Measurements from ENCODE around the gene CRTAC1. TPM values are rescaled to one million over a fixed set of nuclear protein-coding genes. Genes with fewer than 3 reads are reported as not detected.

CRTAC1 gene
- total RNA-seq, 1 donor from 2014 or later = 0.30 TPM

- H3K4me2 ChIP-seq = peak overlapping the region; percentile 75
- Mint-ChIP-seq H3K36me3 (no peaks in the 10 kb centered on the region), H3K4me3 (peak overlapping the region; percentile 70)
Observed at GRCh38 chr10:97974100-97974499, 56.3 kb downstream of the CRTAC1 start.

GRCh38 chr10:97969538-97970079 lies 60.8 kb downstream of the CRTAC1 start:
- Histone ChIP-seq H4K20me1 (ENCODE audit: low read depth) (peaks cover 6% of the 10 kb centered on the region), H3K36me3 (no peaks in the 10 kb centered on the region), H3K9ac (no peak overlapping the region), H3K79me2 (ENCODE audit: low read depth) (no peaks in the 10 kb centered on the region), H3K27me3 (peaks cover 75% of the 10 kb centered on the region), H3F3A (ENCODE audit: low read depth) (no peaks in the 10 kb centered on the region), H3K4me2 (no peak overlapping the region), H2AFZ (replicated peaks) (no peak overlapping the region), H3K4me1 (peaks cover 4% of the 10 kb centered on the region), H3K9me3 (ENCODE audit: low read depth) (no peaks in the 10 kb centered on the region), H3K27ac (no peak overlapping the region), H3K4me3 (no peak overlapping the region)
- H3K9me3 Mint-ChIP-seq = no peaks in the 10 kb centered on the region
- H3K4me1 Mint-ChIP-seq = peaks cover 6% of the 10 kb centered on the region
- TF ChIP-seq EZH2 (IDR thresholded peaks at IDR 0.05) (no peak), EZH2phosphoT487 (IDR thresholded peaks at IDR 0.05) (no peak), CTCF (IDR thresholded peaks at IDR 0.05) (no peak)
- H3K27ac Mint-ChIP-seq = no peak overlapping the region
- DNase-seq (ENCODE audit: low spot score) = no peak
- no peaks in the 10 kb centered on the region for H3K36me3 Mint-ChIP-seq
- H3K4me3 Mint-ChIP-seq = no peak overlapping the region
- peaks cover 30% of the 10 kb centered on the region for H3K27me3 Mint-ChIP-seq (ENCODE audit: insufficient read depth, low read depth)

More at GRCh38 chr10:97974100-97974499, 56.3 kb downstream of the CRTAC1 start:
- Histone ChIP-seq H3K4me3 (peak overlapping the region; percentile 40), H3K9ac (no peak overlapping the region), H3K27ac (no peak overlapping the region), H3K36me3 (no peaks in the 10 kb centered on the region), H3F3A (ENCODE audit: low read depth) (no peaks in the 10 kb centered on the region), H4K20me1 (ENCODE audit: low read depth) (peaks cover 6% of the 10 kb centered on the region), H3K79me2 (ENCODE audit: low read depth) (no peaks in the 10 kb centered on the region), H3K9me3 (ENCODE audit: low read depth) (no peaks in the 10 kb centered on the region), H3K27me3 (peaks cover 100% of the 10 kb centered on the region), H2AFZ (replicated peaks) (no peak overlapping the region), H3K4me1 (peaks cover 11% of the 10 kb centered on the region)
- Mint-ChIP-seq H3K9me3 (no peaks in the 10 kb centered on the region), H3K4me1 (peaks cover 8% of the 10 kb centered on the region), H3K27me3 (ENCODE audit: insufficient read depth, low read depth) (peaks cover 47% of the 10 kb centered on the region), H3K27ac (no peak overlapping the region)
- peak; percentile 30 for DNase-seq (ENCODE audit: low spot score)
- TF ChIP-seq EZH2phosphoT487 (IDR thresholded peaks at IDR 0.05) (no peak), CTCF (IDR thresholded peaks at IDR 0.05) (no peak)

- Histone ChIP-seq H3K27me3 (peaks cover 58% of the 10 kb centered on the region), H4K20me1 (ENCODE audit: low read depth) (no peaks in the 10 kb centered on the region), H3K9me3 (ENCODE audit: low read depth) (no peaks in the 10 kb centered on the region), H3K4me1 (no peaks in the 10 kb centered on the region), H3K36me3 (no peaks in the 10 kb centered on the region), H3K4me3 (no peak overlapping the region), H3K9ac (no peak overlapping the region), H3K79me2 (ENCODE audit: low read depth) (no peaks in the 10 kb centered on the region), H3F3A (ENCODE audit: low read depth) (no peaks in the 10 kb centered on the region), H2AFZ (replicated peaks) (no peak overlapping the region), H3K4me2 (no peak overlapping the region), H3K27ac (no peak overlapping the region)
- TF ChIP-seq EZH2phosphoT487 (IDR thresholded peaks at IDR 0.05) = no peak
- TF ChIP-seq CTCF (IDR thresholded peaks at IDR 0.05) = no peak
- no peak for TF ChIP-seq EZH2 (IDR thresholded peaks at IDR 0.05)
- H3K36me3 Mint-ChIP-seq = no peaks in the 10 kb centered on the region
- H3K9me3 Mint-ChIP-seq = no peaks in the 10 kb centered on the region
- H3K4me1 Mint-ChIP-seq = no peaks in the 10 kb centered on the region
- H3K27ac Mint-ChIP-seq = no peak overlapping the region
- no peak for DNase-seq (ENCODE audit: low spot score)
- H3K4me3 Mint-ChIP-seq = no peak overlapping the region
- peaks cover 4% of the 10 kb centered on the region for H3K27me3 Mint-ChIP-seq (ENCODE audit: insufficient read depth, low read depth)
Observed at GRCh38 chr10:97964748-97965147, 65.7 kb downstream of the CRTAC1 start.
